HCT116 (cell line): ENCODE data around the gene LPO.

Experiments used
- EGR1 ChIP-seq: IDR thresholded peaks from 2 replicates; pipeline ENCODE4 v1.6.1; 2012; ENCODE audit warnings: low read depth
- EZH2 ChIP-seq: fragments of 200-600 bp; sonication (generic); IDR thresholded peaks from 2 replicates; pipeline ENCODE4 v1.6.1; 2017; ENCODE audit warnings: antibody characterized with exemption, mixed run types
- POLR2A ChIP-seq: IDR thresholded peaks from 2 replicates; pipeline ENCODE4 v1.7.0; 2011; ENCODE audit warnings: borderline replicate concordance; ENCODE audit not compliant: insufficient read depth, insufficient read length; ENCODE audit errors: extremely low read depth
- POLR2AphosphoS5 ChIP-seq: IDR thresholded peaks from 2 replicates; pipeline ENCODE4 v1.6.1; 2011; ENCODE audit warnings: mild to moderate bottlenecking, low read depth, low read length, moderate library complexity

- TF ChIP-seq EZH2 (no peak), POLR2AphosphoS5 (no peak), POLR2A (no peak), EGR1 (no peak)
Measured at GRCh38 chr17:58219789-58220183, 18.6 kb upstream of the LPO start.
